Stimulated activated CD4-positive, alpha-beta T cell treated with anti-CD3 and anti-CD28 coated beads, TNF-alpha, amount 100 ng/mL, for 24 hours (primary cell): Measurements from ENCODE around the gene SAP25.
"Not testable (repeated sequence)": the region's sequence is repeated elsewhere in the genome, so short reads cannot be mapped to it uniquely, and the experiment has no call there.

ENCODE experiments used
- DNase-seq, 3 experiments: peaks; one replicate each; pipeline ENCODE4 v3.0.0-alpha.2; 2020; ENCODE audit warnings: low read depth in 3 of 3

SAP25 gene

DNA sequence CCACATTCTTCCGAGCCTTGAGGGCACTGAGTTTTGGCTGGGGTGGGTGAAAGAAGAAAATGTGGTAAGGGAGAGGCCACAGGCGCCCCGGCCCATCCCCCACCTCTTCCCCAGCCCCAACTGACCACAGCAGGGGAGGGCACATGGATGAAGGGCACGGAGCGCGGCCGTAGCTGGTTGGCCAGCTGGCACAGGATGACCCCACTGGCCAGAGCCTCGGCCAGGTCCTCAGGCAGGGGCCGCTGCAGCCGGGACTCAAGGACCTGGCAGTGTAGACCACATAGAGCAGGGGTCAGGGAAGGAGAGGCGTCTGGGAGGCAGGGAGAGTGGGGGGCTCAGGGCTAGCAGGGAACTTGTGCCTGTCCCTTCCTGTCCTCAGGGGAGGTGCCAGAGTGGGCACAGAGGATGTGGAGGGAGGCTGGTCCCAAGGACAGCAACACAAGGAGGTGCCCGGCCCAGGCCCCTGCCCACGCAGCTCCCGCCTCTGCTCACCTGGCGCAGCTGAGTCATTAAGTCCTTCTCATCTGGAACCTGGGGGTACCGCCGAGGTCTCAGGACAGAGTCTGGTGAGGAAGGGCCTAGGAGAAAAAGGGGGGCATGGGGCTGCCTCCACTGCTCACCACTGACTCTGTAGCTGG is 2.2 kb upstream of the SAP25 start:
- DNase-seq = no peak

DNA sequence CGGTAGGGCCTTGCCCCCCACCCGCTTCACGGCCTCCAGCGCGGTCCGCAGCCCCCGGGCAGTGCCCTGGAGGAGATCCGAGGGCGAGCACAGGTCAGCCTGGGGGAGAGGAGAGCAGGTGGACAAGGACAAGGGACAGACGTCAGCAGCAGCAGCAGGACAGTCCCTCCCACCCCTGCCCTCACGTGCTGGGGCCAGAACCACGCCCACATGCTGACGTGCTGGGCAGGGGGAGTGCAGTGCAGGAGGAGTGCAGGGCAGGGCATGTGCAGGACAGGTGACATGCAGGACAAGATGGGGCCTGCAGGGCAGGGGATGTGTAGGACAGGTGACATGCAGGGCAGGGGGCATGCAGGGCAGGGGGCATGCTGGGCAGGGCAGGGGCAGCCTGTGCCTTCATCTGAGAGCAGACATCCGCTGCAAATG is 1.5 kb upstream of the SAP25 start:
- DNase-seq = no peak

- DNase-seq = no peak
Observed at GRCh38 chr7:100574362-100575205, 884 bp upstream of the SAP25 start.

- DNase-seq = no peak
Observed at GRCh38 chr7:100572949-100573675, 588 bp downstream of the SAP25 start.

DNA sequence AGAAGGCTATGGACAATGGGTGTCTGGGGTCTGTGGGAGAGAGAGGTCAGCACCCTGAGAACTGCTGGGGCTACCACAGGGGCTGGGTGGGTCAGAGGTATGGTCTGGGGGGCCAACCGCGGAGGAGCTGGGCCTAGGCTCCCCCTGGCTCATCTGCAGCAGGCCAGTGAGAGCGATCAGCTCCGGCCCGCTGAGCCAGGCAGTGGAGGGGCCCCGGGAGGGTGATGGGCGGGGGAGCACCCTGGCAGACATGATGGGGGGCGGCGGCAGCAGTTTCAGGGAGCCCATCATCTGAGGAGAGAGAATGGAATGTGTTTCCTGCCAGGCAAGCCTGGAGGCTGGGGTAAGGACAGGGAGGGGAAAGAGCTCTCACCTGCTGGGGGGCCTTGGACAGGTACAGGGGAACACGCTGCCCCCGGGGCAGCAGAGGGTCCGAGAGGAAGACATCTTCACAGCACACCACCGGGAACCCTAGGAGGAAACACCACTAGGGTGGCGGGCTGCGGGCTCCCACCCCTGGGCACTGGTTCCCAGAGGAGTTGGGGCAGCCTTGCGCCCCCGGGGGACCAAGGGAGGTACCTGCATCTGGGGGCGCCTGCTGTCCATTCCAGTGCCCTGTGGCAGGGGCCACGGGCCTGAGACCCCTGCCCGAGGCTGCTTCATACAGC is 1.3 kb downstream of the SAP25 start:
- no peak for DNase-seq

DNA sequence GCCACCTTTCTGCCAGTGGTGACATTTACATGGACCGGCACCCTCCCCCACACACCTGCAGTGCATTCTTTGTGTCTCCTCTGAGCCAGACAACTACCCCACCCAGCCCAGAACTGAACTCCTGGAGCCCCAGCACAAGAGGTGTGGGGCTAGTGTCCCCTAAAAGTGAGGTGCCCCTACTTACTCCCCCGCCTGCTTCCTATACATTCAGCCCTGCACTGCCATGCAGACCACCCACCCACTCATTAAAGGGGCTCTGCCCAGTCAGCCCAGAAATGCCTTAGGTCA is 1.9 kb downstream of the SAP25 start:
- no peak for DNase-seq

GRCh38 chr7:100570954-100571828 is 2.5 kb downstream of the SAP25 start:
- no peak for DNase-seq

- peak in 1 of 3 experiments; percentile 52 for DNase-seq
Observed at GRCh38 chr7:100568896-100569844, 4.5 kb downstream of the SAP25 start.

- no peak for DNase-seq
Observed at GRCh38 chr7:100568176-100568895, 5.4 kb downstream of the SAP25 start.

- no peak for DNase-seq
Observed at GRCh38 chr7:100567751-100568175, 5.9 kb downstream of the SAP25 start.

DNA sequence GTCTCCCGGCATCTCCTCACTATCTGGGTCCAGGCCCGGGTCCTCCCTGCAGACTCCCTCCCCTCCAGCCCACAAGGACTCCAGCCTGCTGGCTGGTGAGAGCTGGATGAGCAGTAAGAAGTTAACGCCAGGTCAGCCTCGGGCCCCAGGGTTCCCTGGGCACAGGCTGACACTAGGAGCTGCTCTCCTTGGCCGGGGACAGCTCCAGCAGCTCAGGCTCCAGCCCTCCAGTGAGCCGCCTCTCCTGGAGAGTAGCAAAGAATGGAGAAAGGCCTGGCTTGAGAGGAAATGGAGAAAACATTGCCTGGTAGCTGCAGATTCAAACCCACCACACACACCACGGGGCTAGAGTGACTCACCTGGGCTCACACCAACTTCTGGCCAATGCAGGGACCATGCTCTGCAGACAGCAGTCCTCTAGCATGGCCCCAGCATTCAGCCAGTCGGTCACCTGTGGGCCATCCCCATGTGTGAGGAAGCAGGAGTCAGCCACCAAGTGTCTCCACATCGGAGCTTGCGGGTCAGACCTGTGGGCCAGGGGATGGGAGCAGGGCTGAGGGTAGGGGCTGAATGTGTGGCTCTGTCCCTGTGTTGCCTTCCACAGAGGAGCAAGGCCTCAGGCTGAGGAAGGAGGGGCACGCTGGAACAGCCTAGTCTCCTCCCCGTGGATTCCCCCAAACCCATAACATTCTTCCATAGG is 6.5 kb downstream of the SAP25 start:
- no peak for DNase-seq

DNA sequence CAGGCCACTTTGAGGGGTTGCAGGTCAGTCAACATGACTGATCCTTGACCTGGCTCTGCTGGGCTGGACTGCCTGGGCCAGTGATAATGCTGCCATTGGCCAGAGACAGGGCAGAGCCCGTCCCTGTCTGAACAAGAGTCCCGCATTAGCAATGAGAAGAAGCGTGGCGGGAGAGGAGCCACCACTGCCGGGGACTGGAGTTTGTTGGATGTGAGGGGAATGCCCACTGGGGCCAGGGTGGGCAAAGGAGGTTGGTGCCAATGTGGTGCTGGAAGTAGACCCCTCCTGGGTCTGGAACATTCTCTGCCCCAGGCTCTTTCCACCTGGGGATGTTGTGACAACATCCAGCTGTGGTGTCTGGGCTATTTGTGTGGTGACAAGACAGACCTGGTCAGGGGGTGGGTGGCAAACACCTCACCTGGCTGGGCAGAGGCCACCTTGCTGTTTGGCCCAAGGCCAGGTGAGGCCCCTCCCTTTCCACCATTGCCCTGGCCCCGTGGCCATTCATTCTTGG is 7.6 kb downstream of the SAP25 start:
- no peak for DNase-seq

- no peak for DNase-seq
Observed at GRCh38 chr7:100565133-100565571, 8.5 kb downstream of the SAP25 start.

DNA sequence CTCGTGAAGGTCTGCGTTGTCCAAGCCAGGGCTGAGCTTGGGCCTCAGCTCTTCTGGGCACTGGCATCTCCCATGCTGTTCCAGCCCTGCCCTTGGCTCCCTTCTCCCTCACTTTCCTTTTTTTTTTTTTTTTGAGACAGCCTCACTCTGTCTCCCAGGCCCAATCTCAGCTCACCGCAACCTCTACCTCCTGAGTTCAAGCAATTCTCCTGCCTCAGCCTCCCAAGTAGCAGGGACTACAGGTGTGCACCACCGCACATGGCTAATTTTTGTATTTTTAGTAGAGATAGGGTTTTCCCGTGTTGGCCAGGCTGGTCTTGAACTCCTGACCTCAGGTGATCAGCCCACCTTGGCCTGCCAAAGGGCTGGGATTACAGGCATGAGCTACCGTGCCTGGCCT is 9.3 kb downstream of the SAP25 start:
- not testable (repeated sequence) for DNase-seq

GRCh38 chr7:100563809-100564400 is 9.8 kb downstream of the SAP25 start:
- DNase-seq = peak; percentile 71 to 82 (median 76)

- DNase-seq = no peak
Observed at GRCh38 chr7:100563100-100563564, 10.6 kb downstream of the SAP25 start.

DNA sequence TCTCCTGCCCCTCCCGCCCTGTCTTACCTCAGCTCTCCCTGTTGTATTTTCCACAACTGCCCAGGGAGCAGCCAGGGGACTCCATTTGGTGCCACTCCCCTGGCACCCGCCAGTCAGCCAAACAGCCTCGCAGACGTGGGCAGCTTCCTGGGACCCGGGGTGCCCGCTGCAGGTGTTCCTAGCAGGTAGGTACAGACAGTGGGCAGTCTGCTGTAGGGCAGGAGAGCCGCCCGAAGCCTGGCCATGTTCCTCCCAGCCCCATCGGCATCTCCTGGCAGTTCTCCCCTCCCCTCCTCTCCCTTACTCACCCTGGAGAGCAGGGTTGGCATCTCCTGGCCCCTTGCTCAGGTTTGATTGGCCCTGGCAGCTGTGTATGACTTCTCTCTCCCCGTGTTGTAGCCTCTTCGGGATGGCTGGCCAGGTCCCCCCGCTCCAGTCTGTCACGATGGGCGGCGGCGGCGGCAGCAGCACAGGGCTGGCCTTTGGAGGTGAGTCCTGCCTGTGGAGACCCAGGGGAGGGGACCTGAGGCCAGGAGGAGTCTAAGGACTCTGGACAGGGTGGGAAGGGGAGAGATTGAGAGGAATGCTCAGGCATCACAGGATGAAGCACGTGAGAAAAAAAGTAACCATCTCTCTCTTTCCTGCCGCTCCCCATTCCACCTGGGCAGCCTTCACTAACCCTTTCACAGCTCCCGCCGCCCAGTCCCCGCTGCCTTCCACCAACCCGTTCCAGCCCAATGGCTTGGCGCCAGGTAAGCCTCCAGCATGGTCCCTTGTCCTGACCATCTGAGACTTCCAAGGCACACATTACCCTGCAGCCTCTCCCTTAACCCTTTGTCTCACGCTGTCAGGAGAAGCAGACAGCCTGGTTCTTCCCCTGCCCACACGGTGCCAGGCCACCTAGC is 11.3 kb downstream of the SAP25 start:
- DNase-seq = no peak
